ENCODE measurements around the gene DDX39B.

DDX39B gene

GRCh38 chr6:31540640-31541039 is 1.2 kb downstream of the DDX39B start:
- DNase-seq (ENCODE audit: low read depth), result no peak
- peak overlapping the region; percentile 92 for H3K4me3 ChIP-seq (ENCODE audit: low read depth, low read length)
- TF ChIP-seq, protein P1, sequence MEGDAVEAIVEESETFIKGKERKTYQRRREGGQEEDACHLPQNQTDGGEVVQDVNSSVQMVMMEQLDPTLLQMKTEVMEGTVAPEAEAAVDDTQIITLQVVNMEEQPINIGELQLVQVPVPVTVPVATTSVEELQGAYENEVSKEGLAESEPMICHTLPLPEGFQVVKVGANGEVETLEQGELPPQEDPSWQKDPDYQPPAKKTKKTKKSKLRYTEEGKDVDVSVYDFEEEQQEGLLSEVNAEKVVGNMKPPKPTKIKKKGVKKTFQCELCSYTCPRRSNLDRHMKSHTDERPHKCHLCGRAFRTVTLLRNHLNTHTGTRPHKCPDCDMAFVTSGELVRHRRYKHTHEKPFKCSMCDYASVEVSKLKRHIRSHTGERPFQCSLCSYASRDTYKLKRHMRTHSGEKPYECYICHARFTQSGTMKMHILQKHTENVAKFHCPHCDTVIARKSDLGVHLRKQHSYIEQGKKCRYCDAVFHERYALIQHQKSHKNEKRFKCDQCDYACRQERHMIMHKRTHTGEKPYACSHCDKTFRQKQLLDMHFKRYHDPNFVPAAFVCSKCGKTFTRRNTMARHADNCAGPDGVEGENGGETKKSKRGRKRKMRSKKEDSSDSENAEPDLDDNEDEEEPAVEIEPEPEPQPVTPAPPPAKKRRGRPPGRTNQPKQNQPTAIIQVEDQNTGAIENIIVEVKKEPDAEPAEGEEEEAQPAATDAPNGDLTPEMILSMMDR (IDR thresholded peaks at IDR 0.05; ENCODE audit: low read depth, low read length), result no peak
- TF ChIP-seq, protein P2, sequence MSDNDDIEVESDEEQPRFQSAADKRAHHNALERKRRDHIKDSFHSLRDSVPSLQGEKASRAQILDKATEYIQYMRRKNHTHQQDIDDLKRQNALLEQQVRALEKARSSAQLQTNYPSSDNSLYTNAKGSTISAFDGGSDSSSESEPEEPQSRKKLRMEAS (IDR thresholded peaks at IDR 0.05; ENCODE audit: low read depth, low read length), result no peak
- TF ChIP-seq MYC (IDR thresholded peaks at IDR 0.05; ENCODE audit: low read depth, low read length) (no peak), POLR2A (IDR thresholded peaks at IDR 0.05; ENCODE audit: extremely low read depth, insufficient read length) (no peak)

DNA sequence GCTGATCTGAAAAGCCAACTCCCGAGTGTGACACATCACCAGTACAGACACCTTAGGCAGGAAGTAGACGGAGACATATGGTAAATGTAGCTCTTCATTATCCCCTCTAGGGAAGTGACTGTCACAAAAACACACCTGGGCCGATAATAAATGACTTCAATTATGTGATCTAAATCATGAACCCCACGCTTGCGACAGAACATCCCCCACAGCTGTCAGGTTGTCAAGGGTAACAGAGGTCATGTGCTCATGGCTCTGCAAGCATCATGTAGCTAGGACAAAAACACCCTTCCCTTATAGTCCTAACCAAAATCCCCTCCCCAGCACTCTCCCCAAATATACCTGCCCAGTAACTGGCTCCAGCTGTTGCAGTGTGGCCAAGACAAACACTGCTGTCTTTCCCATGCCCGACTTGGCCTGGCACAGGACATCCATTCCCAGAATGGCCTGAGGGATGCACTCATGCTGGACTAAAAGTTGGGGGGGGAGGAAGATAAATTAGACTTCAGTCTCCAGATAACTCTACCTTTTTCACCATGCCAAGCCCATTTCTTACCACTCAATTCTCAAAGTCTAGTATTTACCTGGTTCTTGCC is 2.9 kb downstream of the DDX39B start:
- TF ChIP-seq POLR2A (IDR thresholded peaks at IDR 0.05; ENCODE audit: extremely low read depth, insufficient read length) (no peak), MYC (IDR thresholded peaks at IDR 0.05; ENCODE audit: low read depth, low read length) (no peak)
- TF ChIP-seq, protein P2 (IDR thresholded peaks at IDR 0.05; ENCODE audit: low read depth, low read length), result no peak
- TF ChIP-seq, protein P1 (IDR thresholded peaks at IDR 0.05; ENCODE audit: low read depth, low read length), result no peak
- DNase-seq (ENCODE audit: low read depth), result no peak
- peak overlapping the region; percentile 92 for H3K4me3 ChIP-seq (ENCODE audit: low read depth, low read length)

DNA sequence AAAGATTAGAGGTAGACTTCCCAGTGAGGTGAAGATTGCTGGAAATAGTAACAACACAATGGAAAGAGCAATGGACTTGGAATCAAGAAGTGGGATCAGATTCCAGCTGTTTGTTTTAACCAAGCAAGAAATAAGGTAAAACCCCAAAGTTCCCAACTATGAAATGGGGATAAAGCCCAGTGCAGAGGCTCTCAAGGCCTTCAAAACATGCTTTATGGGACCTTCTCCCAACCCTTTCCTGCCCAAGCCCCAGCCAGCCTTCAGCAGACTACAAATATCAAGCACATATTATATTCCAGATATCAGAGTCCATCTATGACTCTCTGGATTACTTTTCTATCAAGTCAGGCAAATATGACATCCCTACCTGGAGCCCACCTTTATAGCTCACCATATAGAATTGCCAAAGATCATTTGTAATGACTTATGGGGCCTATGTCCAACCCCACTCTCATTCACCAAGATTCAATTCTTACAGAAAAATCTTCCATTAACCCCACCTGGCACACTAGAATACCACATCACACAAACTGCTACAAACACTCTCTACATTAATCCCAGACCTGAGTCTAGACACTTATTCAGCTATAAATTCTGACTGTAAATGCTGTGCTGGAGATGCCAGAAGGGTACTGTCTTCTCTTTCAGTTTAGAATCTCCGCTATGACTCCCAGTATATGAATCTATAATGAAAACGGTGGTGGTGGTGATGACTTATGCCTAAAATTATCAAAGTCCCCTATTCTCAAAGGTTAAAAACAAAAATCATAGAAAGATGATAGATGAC is 6.1 kb downstream of the DDX39B start:
- H3K4me3 ChIP-seq (ENCODE audit: low read depth, low read length), result peak overlapping the region; percentile 7
- DNase-seq (ENCODE audit: low read depth), result no peak
- TF ChIP-seq MYC (IDR thresholded peaks at IDR 0.05; ENCODE audit: low read depth, low read length) (no peak), POLR2A (IDR thresholded peaks at IDR 0.05; ENCODE audit: extremely low read depth, insufficient read length) (no peak)
- TF ChIP-seq, protein P2 (IDR thresholded peaks at IDR 0.05; ENCODE audit: low read depth, low read length), result no peak
- TF ChIP-seq, protein P1 (IDR thresholded peaks at IDR 0.05; ENCODE audit: low read depth, low read length), result no peak

DNA sequence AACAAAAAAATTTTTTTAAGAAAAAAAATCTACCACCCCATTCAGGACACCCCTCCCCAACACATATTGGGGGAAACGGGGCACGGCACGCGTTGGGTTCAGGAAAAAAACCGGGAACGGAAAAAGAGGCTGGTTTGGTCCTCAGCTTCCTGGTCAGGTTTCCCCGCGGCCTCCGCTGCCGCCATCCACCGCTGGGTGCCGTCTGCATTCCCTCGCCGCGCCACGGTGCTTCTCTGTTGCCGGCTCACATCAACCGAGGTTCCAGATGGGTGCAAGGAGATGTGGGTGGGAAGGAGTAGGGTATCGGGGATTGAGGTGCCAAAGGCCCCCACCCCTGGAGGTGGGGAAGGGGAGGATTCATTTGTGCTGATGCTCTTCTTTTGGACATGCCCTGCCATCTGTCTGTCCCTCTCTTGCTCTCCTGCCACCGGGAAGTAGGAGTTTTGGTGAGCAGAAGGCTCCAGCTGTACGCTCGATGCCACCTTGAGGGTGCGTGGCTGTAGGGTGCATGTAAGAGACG is 7.2 kb downstream of the DDX39B start:
- no peak overlapping the region for H3K4me3 ChIP-seq (ENCODE audit: low read depth, low read length)
- TF ChIP-seq, protein P2 (IDR thresholded peaks at IDR 0.05; ENCODE audit: low read depth, low read length), result no peak
- TF ChIP-seq POLR2A (IDR thresholded peaks at IDR 0.05; ENCODE audit: extremely low read depth, insufficient read length), result no peak
- TF ChIP-seq, protein P1 (IDR thresholded peaks at IDR 0.05; ENCODE audit: low read depth, low read length), result no peak
- no peak for TF ChIP-seq MYC (IDR thresholded peaks at IDR 0.05; ENCODE audit: low read depth, low read length)
- DNase-seq (ENCODE audit: low read depth), result no peak

DNA sequence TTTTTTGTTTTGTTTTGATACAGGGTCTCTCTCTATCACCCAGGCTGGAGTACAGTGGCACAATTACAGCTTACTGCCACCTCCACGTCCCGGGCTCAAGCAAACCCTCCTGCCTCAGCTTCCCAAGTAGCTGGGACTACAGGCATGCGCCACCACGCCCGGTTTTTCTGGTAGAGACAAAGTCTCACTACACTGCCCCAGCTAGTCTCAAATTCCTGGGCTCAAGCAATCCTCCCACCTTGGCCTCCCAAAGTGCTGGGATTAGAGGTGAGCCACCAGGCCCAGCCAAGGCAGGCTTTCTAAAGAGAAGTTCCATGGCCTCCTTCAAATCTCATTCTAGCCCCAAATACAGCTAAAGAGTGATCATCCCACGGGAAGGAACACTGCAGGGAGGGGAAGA is 7.8 kb downstream of the DDX39B start:
- TF ChIP-seq MYC (IDR thresholded peaks at IDR 0.05; ENCODE audit: low read depth, low read length) (no peak), POLR2A (IDR thresholded peaks at IDR 0.05; ENCODE audit: extremely low read depth, insufficient read length) (no peak)
- TF ChIP-seq, protein P2 (IDR thresholded peaks at IDR 0.05; ENCODE audit: low read depth, low read length), result no peak
- TF ChIP-seq, protein P1 (IDR thresholded peaks at IDR 0.05; ENCODE audit: low read depth, low read length), result no peak
- no peak for DNase-seq (ENCODE audit: low read depth)
- H3K4me3 ChIP-seq (ENCODE audit: low read depth, low read length), result no peak overlapping the region

Data from NB4 (cell line).